Right atrium auricular region (tissue), 2 donors: Measurements from ENCODE around the gene RNF220. TPM values are rescaled to one million over a fixed set of nuclear protein-coding genes. Genes with fewer than 3 reads are reported as not detected.

Experiments used
- DNase-seq: peaks from one replicate; pipeline ENCODE4 v3.0.0-alpha.2; 2019; ENCODE audit warnings: low spot score
- H3K27ac ChIP-seq, 2 donors: fragments of 200-600 bp; sonication (generic); 1 replicate in 1 of 2; 2 replicates in 1 of 2; pipeline ENCODE4 v1.5.1; 2016 to 2019
- H3K27me3 ChIP-seq, 2 donors: fragments of 200-600 bp; sonication (generic); one replicate each; pipeline versions ENCODE4 v1.5.1 to v1.6.0; 2017 to 2019
- H3K36me3 ChIP-seq: fragments of 200-600 bp; sonication (generic); one replicate; pipeline ENCODE4 v1.5.1; 2016
- H3K4me1 ChIP-seq, 2 donors: fragments of 200-600 bp; sonication (generic); one replicate each; pipeline versions ENCODE4 v1.5.1 to v1.6.0; 2017 to 2019
- H3K4me3 ChIP-seq, 2 donors: fragments of 200-600 bp; sonication (generic); 1 replicate in 1 of 2; 2 replicates in 1 of 2; pipeline ENCODE4 v1.5.1; 2017 to 2019; ENCODE audit warnings: mild to moderate bottlenecking in 1 of 2, moderate library complexity in 1 of 2
- H3K9me3 ChIP-seq, 2 donors: fragments of 200-600 bp; sonication (generic); one replicate each; pipeline ENCODE4 v1.5.1; 2019
- total RNA-seq, 2 donors: library from RNA; depleted of rRNA; stranded (reverse); fragments of >200 nt; gene quantifications; one replicate each; pipeline ENCODE4 v1.1.0, GENCODE V29; 2016
- TF ChIP-seq, protein P1 (sequence below), 2 donors: fragments of 200-600 bp; sonication (generic); IDR thresholded peaks; one replicate each; pipeline ENCODE4 v1.5.1; 2019; ENCODE audit warnings: antibody characterized with exemption in 2 of 2

The RNF220 gene
- total RNA-seq, 2 donors from 2014 or later: 76.1 to 91.6 TPM

DNA sequence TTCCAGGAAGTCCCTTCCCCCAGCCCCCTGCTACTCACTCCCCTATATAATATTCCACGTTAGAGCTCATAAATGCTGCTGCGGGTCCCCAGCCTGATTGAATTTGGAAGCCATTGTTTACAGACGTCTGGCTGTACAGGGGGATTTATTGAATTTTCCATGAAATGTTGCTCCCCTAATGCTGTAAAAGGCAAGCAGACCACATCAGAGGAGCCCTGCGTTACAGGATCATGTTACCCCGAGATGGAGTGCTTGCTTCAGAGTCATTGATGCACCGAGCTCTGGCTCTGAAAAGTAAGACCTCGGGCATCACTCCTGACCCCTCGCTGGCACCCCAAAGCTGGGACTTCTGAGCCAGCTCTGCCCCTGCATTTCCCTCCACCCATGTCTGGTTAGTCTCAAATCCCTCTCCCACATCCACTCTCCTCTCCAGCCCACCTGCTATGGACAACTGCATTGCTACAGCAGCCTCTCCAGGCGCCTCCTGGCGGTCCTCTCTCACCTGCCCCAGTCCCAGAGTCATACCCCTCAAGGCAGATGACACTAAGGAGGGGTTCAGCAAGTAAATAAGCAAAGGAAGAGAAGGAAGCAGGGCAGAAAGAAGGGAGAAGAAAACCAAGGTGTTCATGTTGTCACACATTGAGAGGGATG is 141.5 kb downstream of the RNF220 start:
- Histone ChIP-seq H3K27ac (no peak overlapping the region), H3K36me3 (no peaks in the 10 kb centered on the region), H3K9me3 (no peaks in the 10 kb centered on the region), H3K27me3 (peaks cover 0 to 3% of the 10 kb centered on the region in 2 donors), H3K4me1 (no peaks in the 10 kb centered on the region), H3K4me3 (no peak overlapping the region)
- DNase-seq: no peak
- TF ChIP-seq, protein P1, sequence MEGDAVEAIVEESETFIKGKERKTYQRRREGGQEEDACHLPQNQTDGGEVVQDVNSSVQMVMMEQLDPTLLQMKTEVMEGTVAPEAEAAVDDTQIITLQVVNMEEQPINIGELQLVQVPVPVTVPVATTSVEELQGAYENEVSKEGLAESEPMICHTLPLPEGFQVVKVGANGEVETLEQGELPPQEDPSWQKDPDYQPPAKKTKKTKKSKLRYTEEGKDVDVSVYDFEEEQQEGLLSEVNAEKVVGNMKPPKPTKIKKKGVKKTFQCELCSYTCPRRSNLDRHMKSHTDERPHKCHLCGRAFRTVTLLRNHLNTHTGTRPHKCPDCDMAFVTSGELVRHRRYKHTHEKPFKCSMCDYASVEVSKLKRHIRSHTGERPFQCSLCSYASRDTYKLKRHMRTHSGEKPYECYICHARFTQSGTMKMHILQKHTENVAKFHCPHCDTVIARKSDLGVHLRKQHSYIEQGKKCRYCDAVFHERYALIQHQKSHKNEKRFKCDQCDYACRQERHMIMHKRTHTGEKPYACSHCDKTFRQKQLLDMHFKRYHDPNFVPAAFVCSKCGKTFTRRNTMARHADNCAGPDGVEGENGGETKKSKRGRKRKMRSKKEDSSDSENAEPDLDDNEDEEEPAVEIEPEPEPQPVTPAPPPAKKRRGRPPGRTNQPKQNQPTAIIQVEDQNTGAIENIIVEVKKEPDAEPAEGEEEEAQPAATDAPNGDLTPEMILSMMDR (IDR thresholded peaks at IDR 0.05): no peak

DNA sequence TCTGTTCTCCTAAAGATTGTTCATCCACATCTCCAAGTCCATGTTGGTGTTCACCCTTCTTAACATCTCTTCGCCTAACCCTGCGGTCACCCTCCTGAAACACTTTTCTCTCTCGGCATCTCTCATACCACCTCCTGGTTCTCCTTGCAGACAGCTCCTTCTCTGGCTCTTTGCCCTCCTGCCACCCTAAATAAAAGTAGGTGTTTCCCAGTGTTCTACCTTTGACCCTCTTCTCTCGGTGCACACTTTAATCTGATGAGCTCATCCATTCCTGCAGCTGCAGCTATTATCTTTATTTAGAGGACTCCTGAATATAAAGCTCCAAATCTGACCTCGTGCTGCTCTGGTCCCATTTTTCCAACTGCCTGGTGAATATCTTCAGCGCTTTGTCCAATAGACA is 142.3 kb downstream of the RNF220 start:
- TF ChIP-seq, protein P1 (IDR thresholded peaks at IDR 0.05): no peak

DNA sequence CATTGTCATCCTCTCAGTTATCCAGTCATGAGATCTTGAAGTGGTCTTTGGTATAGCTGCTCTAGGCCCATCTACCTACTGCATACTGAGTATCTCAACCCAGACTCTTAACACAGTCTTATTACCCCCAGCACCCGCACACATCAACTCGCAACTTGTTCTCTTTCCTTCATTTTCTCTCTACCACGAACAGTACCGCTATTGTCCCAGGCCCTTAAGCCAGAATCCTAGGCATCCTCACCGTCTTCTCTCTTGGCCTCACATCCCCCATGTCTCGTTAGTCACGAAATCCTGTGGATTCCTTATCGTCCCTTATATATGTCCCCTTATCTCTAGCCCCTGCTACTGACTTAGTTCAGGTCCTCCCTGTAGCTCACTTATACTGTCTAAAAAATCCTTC is 142.8 kb downstream of the RNF220 start:
- no peak for DNase-seq
- H3K4me3 ChIP-seq: no peak overlapping the region
- no peak overlapping the region for H3K27ac ChIP-seq
- no peaks in the 10 kb centered on the region for H3K36me3 ChIP-seq
- H3K9me3 ChIP-seq: no peaks in the 10 kb centered on the region
- TF ChIP-seq, protein P1 (IDR thresholded peaks at IDR 0.05): no peak
- no peaks in the 10 kb centered on the region for H3K4me1 ChIP-seq
- H3K27me3 ChIP-seq: peaks cover 0 to under 1% of the 10 kb centered on the region in 2 donors

More for the DNA sequence above, 142.3 kb downstream of the RNF220 start:
- Histone ChIP-seq H3K4me3 (no peak overlapping the region), H3K27ac (no peak overlapping the region), H3K27me3 (peaks cover 0 to 3% of the 10 kb centered on the region in 2 donors), H3K36me3 (no peaks in the 10 kb centered on the region), H3K4me1 (no peaks in the 10 kb centered on the region), H3K9me3 (no peaks in the 10 kb centered on the region)
- DNase-seq: no peak

DNA sequence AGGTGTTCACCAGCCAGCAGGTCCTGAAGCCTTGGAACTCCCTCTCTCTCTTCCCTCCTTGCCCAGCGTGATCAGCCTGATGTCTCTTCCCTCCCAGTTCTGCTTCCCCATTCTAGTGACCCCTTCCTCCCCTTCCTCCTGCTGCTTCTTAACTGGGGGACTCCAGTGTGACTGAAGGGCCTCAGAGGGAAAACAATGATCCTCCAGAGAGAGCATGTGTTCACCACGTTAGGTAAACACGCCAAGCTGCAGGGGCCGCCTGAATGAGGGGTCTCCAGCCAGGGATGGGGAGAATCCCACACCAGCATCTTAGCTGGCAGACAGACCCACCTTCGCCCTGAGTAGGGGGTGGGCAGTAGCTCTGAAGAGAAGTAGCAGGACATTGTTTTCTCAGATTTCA is 144.5 kb downstream of the RNF220 start:
- no peak for DNase-seq
- no peak overlapping the region for H3K4me3 ChIP-seq

DNA sequence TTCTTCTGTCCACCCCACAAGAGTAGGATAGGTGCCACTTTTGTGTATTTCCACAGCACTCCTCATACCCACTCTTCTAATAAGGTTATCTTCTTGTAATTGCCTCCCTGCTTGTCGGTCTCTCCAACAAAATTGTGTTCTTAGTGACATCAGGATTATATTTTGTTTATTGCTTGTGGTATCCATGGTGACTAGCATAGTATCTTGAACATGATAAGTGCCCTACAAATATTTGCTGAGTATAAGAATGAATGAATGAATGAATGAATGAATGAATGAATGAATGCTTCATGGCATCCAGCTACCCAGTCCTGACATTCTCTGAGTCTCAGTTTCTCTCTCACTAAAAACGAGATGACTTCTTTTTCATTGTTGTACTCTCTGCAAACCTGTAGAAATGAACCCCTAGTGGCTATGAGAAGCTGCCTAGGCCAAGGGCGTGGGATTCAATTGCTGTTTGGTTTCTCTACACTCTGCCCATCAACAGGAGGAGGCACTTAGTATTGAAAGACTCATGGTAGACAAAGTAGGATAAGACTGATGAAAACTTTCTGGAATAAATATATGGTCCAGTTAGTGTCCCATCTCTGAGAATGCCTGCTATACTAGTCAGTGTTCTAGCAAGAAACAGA is 148.2 kb downstream of the RNF220 start:
- Histone ChIP-seq H3K4me3 (no peak overlapping the region), H3K36me3 (no peaks in the 10 kb centered on the region)
- TF ChIP-seq, protein P1 (IDR thresholded peaks at IDR 0.05): no peak

More for the DNA sequence above, 144.5 kb downstream of the RNF220 start:
- TF ChIP-seq, protein P1 (IDR thresholded peaks at IDR 0.05): no peak
- Histone ChIP-seq H3K27me3 (no peaks in the 10 kb centered on the region), H3K27ac (no peak overlapping the region), H3K9me3 (no peaks in the 10 kb centered on the region), H3K4me1 (no peaks in the 10 kb centered on the region), H3K36me3 (no peaks in the 10 kb centered on the region)

More for the DNA sequence above, 148.2 kb downstream of the RNF220 start:
- DNase-seq: no peak
- H3K4me1 ChIP-seq: no peaks in the 10 kb centered on the region
- no peaks in the 10 kb centered on the region for H3K27me3 ChIP-seq
- no peak overlapping the region for H3K27ac ChIP-seq
- H3K9me3 ChIP-seq: no peaks in the 10 kb centered on the region
